SKM-1 (cell line): ENCODE measurements around the gene NAMPT.
"Not testable (repeated sequence)": the region's sequence is repeated elsewhere in the genome, so short reads cannot be mapped to it uniquely, and the experiment has no call there.

ENCODE experiments used
- DNase-seq: peaks from one replicate; lab custom pipeline; 2025; ENCODE audit not compliant: unreplicated experiment; lab: John Stamatoyannopoulos, UW

The NAMPT gene

DNA sequence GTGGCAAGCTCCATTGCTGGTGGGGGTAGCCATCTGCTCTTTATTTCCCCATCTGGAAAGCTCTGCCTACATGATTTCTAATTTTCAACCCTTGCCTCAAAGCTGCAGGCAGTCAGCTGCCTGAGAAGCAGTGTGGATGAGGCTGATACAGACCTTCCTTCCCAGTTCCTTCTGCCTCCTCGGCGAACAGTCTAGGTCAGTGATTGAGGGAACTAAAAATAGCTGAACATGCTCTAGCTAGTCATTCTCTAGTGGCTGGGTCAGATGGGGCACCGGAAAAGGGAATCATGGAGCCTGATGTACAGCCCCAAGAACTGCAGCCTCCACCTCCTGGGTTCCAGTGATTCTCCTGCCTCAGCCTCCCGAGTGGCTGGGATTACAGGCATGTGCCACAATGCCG lies 48.7 kb downstream of the NAMPT start:
- no peak for DNase-seq

DNA sequence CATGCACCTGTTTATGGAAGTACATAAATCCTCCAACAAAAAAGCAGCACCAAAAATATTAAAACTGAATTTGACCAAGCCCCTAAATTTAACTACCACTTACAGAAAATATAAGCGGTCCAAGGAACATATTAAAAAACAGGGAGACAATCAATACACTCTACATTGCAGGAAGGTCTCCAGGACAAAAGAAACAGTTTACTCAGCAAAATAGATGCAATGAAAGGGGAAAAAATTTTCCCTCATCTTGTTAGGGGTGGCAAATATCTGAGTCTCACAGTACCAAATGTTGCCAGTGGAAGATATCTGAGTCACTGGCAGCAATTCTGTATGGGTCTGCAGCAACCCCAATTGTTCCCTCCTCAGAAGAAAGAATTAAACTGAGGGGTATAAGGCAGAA lies 50.4 kb downstream of the NAMPT start:
- no peak for DNase-seq

DNA sequence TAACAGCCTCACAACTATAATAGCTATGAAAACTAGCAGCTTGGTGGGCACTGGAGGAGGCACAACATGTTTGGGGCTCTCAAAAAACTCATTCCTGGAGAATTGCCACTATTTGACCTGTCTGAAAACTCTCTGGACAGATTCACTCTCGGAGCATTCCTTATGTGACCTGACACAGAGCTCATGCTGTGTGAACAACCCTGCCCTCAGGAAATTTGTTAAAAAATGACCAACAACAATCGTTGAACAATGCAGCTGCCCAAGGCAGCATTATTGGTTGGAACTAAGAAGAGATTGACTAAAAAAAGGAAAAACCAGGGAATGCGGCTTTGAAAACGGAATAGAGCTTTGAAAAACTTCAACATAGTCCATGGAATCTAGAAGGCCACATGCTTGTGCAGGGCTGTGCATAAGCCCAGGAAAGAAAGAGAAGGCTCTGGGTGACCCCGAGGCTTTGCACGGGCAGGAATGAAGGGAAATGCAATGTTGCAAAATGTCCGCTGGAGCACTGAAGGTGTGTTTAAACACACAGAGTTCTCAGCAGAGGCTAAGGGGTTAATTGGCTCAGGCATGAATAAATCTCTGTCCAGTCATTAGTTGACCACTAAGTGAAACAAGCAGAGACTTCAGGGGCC lies 52.8 kb downstream of the NAMPT start:
- DNase-seq: no peak

DNA sequence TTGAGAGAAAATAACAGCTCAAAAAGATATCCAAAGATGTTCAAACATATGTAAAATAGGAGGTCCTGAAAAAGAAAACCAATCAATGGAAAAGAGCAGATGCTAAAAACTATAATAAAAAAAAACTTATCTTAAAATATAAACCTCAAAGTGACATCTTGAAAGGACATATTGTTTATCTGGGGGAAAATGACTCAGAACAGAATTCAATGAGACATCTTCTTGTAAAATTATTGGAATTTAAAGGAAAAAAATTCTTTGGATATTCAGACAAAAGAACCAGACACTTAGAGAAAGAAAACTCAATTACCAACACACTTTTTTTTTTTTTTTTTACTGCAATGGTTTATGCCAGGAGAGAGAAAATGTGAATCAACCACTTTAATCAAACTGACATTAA lies 58.9 kb downstream of the NAMPT start:
- DNase-seq: no peak

DNA sequence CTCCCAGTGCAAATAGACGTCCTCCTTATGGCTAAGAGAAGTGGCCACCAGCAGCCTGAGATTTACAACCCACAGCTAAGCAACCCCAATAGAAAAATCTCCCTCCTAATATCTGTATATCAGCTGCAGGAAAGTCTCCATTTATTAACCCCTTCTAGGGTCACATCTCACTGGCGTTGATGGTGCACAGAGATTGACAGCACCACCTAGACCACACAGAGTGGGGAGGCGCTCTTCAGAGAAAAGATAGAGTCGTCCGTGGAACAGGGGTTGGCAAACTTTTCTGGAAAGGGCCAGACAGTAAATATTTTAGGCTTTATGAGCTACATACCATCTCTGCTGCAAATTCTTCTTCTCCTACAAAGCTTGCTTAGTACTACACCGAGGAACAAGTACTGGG lies 60.0 kb downstream of the NAMPT start:
- DNase-seq: no peak

DNA sequence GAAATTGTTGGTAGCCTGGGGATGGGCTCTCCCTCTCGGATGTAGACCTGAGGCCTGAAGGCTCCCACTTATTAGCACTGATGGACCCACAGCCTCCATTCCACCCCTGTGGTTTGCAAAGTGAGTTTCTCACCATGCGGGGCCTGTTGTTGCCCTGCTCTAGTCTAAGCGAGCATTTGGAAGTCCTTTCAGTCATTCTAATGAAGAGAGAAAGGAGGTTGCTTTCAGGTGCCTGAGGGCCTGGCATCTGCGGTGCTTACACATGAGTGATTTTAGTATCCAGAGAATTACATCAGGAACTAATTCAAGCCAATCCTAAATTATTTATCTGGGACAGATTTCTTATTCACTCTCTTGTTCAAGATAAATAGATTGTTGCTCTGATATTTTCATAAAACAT lies 61.6 kb downstream of the NAMPT start:
- no peak for DNase-seq

DNA sequence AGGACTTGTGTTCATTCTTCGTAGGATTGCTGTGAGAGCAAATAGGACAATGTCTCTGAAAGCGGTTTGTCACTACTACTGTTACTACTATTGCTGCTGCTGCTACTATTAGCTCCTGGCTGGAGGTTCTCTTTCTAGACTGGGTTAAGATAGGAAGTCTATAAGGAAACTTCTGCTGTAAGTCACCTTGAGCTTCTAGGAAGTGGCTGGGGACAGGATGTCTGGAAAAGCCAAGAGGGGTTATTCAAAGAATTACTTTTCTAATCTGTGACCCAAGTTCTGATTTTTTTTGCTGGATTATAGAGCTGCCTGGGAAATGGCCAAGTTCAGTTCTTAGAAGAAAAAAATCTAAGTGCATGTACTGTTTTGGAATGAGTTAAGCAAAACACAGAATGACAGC lies 62.2 kb downstream of the NAMPT start:
- no peak for DNase-seq

DNA sequence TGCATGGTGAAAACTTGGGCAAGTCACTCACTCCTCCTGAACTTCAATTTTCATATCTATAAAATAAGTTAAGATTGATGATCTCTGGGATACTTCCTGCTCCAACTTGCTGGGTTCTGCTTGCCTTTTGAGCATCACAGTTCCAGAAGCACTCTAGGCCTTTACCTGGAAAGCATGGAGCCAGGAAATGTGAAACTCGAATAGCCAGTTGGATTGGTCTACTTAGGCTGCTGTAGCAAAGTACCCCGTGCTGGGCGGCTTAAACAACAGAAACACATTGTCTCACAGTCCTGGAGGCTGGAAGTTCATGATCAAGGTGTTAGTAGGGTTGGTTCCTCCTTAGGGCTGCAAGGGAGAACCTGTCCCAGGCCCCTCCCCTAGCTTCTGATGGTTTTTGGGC lies 64.5 kb downstream of the NAMPT start:
- DNase-seq: no peak

DNA sequence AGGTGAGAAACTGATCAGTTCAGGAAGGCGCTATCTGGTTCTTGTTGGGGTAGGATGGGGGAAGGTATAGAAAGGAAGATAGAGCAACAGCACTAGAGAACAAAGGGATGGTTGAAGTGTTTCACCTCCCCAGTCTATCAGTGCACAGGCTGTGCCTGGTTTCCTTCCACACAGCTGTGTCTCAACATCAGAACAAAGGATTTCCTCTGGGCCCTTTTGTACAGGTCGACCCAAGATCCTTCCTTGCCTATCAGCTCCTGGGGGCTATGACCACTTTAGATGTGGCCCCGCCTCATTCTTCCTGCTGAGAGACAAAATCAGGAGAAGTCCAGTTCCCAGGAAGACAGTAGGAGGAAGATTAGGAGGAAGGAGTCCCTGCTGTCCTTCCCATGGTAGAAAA lies 65.6 kb downstream of the NAMPT start:
- no peak for DNase-seq

DNA sequence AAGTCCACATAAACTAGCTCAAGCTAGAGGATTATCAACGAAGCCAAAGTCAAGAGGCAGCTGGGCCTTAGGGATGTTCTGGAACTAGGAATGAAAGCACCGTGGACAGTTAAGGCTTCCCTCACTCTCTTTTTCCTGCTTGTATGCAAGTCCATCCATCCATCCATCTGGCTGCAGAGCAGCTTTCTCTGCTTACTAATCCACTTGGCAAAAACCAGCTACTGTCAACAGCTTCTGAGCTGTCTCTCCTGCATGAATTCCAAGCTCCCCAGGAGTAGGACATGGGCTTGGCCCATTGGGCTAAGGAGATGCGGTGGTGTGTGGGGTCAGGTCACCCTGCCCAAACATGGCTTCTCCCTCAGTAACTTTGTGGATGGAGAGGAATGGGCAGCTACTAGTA lies 66.2 kb downstream of the NAMPT start:
- DNase-seq: no peak

DNA sequence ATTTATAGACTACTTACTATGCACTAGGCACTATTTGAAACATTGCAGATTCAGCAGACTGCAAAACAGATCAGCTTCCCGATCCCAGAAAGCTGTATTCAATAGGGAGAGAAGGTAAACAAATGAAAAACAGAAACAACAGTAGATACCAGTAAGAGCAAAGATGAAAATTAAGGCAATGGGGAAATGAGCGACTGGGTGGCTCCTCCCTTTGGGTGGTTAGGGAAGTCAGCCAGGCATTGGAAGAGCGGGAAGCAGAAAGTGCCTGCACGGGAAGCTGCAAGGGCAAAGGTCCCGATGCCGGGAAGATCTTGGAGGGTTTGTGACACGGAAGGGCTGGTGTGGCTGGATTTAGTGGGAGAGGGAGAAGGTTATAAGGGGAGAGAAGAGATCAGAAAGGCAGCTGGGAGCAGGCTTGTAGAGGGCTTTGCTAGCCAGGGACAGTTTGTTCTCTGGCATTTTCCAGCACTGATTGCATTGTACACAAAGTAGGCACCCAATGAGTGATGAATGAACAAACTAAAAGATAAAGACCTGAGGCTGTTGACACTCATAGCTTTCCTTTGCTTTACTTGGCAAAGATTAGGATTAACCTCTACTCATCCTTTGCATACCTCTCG lies 67.8 kb downstream of the NAMPT start:
- no peak for DNase-seq

DNA sequence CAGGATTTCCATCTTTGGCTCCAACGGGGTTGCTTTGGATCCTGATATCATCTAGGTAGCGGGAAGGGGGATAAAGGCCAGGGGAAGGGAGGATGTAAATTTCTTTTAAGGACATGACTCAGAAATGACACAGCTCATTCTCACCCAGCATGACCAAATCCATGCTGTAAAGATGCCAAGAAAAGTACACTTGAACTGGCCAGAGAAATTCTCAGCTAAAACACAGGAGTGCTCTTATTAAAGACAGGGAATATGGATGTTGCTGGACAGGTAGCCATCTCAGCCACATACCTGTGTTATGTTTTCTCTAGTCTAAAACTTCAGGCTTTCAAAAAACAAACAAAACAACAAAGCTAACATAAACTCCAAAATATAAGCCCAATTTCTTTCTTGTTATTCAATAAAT lies 68.3 kb downstream of the NAMPT start:
- no peak for DNase-seq

DNA sequence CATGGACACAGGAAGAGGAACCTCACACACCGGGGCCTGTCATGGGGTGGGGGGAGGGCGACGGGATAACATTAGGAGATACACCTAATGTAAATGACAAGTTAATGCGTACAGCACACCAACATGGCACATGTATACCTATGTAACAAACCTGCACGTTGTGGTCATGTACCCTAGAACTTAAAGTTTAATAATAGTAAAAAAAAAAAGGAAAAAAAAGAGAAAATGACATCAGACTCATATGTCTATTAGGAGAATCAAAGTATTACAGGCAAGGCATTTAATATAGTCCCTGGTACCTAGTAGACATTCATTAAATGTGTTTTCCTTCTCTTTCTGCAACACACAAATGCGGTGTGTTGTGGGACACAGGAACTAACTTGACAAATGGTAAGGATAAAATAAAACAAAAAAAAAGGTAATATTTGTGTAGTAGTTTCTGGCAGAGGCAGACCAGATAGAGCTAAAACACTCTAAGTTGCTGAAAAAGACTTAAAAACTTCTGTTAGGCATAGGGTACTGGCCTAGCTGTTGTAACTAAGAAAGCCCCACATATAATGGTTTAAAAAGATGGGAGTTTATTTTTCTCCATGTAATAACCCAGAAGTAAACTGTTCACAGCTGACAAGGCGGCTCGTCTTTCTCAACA lies 68.8 kb downstream of the NAMPT start:
- no peak for DNase-seq

DNA sequence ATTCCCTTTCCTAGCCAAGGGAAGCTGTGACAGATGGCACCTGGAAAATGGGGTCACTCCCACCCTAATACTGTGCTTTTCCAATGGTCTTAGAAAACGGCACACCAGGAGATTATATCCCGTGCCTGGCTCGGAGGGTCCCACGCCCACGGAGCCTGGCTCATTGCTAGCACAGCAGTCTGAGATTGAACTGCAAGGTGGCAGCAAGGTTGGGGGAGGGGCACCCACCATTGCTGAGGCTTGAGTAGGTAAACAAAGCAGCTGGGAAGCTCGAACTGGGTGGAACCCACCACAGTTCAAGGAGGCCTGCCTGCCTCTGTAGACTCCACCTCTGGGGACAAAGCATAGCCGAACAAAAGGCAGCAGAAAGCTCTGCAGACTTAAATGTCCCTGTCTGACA lies 75.8 kb downstream of the NAMPT start:
- not testable (repeated sequence) for DNase-seq

DNA sequence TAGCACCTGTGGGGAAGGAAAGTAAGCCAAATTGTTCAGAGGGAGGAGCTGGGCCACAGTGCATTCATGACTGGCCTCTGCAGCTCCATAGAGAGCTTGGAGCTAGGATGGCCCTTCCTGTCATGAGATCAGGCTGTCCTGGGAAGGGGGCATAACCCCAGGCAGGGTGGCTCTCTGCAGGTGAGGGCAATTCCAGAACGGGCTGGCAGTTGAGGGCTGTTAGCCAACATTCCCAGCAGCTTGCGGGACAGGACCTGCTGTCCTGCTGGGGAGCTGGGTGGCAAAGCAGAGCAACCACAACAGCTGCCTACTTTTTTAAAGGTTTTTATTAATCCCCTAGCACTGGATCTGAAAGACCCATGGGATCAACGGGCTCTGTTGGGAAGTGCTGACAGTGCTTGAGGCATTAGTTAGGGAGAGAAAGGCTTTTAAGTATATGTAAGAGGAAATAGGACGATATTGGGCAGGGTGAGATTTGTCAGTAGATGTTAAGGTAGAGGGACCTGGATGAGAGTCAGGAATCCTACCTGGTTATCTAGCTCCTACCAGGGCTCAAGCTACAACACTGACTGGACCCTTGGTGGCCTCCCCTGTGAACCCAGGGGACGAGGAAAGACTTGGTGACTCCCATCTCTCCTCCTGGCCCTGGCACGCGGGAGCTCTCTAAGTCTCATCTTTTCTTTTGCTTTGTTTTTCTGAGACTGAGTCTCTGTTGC lies 77.8 kb downstream of the NAMPT start:
- DNase-seq: no peak

DNA sequence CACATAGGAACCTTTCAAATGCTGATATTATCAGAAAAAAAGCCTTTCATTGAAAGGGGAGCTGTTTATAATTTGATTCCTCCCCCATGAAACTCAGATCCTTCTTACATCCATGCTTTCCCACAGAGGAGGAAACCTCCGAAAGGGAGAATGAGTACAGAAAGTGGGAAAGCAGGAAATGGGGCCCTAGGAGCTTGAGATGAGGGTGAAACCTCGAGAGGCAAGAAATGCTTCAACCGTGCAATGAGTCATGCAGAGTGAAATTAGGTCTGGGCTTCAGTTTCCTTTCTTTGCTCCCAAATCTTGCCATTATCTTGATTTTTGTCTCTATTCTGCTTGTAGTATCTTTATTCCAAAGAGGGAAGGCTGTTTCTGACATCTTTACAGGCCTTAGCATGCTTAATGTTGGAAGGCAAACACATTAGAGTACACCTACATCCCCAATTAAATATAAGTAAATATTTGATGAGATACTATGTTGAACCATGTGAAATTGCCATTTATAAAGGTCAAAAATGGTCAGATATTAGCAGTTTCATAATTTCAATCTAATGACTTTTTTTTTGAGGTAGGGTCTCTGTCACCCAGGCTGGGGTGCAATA lies 79.1 kb downstream of the NAMPT start:
- DNase-seq: no peak

DNA sequence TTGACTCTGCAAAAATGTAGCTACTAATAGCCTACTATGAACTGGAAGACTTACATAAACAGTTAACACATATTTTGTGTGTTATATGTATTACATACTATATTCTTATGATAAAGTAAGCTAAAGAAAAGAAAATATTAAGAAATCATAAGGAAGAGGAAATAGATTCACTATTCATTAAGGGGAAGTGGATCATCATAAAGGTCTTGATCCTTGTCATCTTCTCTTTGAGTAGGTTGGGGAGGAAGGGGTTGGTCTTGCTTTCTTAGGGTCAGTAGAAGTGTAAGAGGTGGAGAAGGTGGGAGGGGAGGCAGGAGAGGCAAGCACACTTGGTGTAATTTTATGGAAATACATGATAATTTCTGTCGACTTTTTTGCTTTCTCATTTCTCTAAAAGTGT lies 81.3 kb downstream of the NAMPT start:
- DNase-seq: no peak

DNA sequence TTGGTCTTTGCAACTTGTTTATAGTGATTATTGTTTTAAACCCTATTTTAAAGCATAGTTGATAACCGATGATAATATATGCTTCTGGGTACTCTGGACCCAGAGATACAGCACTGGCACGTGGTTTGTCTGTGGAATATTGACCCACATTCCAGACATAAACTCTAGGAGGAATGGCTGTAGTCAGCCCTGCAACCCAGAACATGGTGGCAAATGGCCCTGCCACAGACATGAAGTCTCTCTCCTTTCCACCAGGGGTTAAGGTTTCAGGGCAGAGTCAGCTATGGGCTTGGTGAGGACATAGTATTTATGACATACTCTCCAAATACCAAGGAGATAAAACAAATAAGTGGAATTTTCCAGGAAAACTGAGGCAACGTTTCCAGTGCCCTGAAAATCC lies 83.6 kb downstream of the NAMPT start:
- no peak for DNase-seq

DNA sequence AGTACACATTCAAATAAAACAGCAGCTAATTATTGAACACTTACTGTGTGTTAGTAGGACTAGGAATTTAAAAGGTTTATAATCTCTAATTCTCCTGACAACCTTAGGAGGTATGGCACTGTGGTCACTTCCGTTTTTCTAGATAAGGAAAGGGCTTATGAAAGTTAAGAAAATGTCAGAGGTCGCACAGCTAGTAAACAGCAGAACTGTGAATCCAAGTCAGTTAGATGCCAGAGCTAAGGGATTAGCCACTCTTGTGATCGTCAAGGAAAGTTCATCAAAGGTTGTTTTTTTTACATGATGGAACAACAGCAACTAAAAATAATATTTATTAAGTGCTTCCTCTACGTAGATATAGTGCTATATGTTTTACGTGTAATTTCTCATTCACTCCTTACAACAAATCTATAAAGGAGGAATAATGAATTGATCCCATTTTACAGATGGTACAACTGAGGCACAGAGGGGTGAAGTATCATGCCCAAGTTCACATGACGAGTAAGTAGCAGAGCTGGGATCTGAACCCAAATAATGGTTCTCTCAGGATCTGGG lies 84.9 kb downstream of the NAMPT start:
- no peak for DNase-seq

DNA sequence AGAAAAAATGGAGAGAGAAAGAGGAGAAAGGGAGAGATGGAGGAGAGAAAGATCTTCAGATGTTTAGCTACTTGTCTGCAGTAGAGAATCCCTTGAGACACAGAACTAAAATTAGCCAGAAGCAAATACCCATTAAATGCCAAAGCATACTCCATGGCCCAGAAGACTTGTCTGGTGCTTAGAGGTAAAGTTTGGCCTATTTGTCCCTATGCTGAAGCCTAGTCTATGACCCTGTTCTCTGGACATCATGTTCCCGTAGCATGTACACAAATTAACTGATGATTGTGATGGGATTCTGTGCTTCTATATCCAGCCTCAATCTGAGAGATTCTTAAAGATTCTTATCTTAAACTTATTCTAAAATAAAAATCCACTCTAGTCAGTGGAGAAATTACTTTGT lies 85.8 kb downstream of the NAMPT start:
- DNase-seq: no peak
